A549 (cell line): ENCODE results near the gene TNRC6C. TPM values are rescaled to one million over a fixed set of nuclear protein-coding genes. Genes with fewer than 3 reads are reported as not detected.

Experiments used
- ATAC-seq, 2 experiments: fragments of 200-7000 bp in 1 of 2; fragments of >200 bp in 1 of 2; cut with Nextera tagmentation in 1 of 2; cut with Tn5 transposase in 1 of 2; 3 replicates each; pipeline versions ENCODE4 v1.8.0 to v1.9.1; 2018 to 2020; ENCODE audit warnings: mild to moderate bottlenecking in 1 of 2, moderate library complexity in 1 of 2
- CTCF ChIA-PET: fragments of 300-600 bp; sonication (Branson Sonifier 250); formaldehyde crosslinking; extraction: SDS; loops from one replicate; lab custom pipeline; 2021; ENCODE audit warnings: antibody characterized with exemption, inconsistent platforms; lab: Yijun Ruan, JAX
- POLR2A ChIA-PET: fragments of 350-600 bp; formaldehyde crosslinking; extraction: SDS; loops from one replicate; lab custom pipeline; 2021; ENCODE audit warnings: antibody characterized with exemption, inconsistent platforms; lab: Yijun Ruan, JAX
- DNase-seq, 2 experiments: peaks; one replicate each; pipeline versions ENCODE4 v3.0.0 to v3.0.0-alpha.2; 2011 to 2016; ENCODE audit warnings: low read depth in 1 of 2, low spot score in 1 of 2
- FAIRE-seq: peaks from 2 replicates; lab custom pipeline; 2011; peaks lifted over from hg19 to GRCh38; lab: Jason Lieb, UNC
- H3K27ac ChIP-seq, 2 experiments: fragments of >200 bp; sonication (Bioruptor Twin); formaldehyde crosslinking; 3 replicates each; pipeline ENCODE4 v1.5.1; 2016 to 2017
- H3K4me1 ChIP-seq: fragments of >200 bp; sonication (Bioruptor Twin); formaldehyde crosslinking; 3 replicates; pipeline ENCODE4 v1.6.1; 2016
- H3K4me2 ChIP-seq: fragments of >200 bp; sonication (Bioruptor Twin); formaldehyde crosslinking; 3 replicates; pipeline ENCODE4 v1.6.1; 2016
- H3K4me3 ChIP-seq: fragments of >200 bp; sonication (Bioruptor Twin); formaldehyde crosslinking; 3 replicates; pipeline ENCODE4 v1.5.1; 2016
- H3K9me3 ChIP-seq: fragments of >200 bp; sonication (Bioruptor Twin); formaldehyde crosslinking; 3 replicates; pipeline ENCODE4 v1.6.1; 2016
- CBX2 ChIP-seq: fragments of 200-600 bp; sonication (generic); IDR thresholded peaks from 2 replicates; pipeline ENCODE4 v1.6.1; 2016; ENCODE audit warnings: low read depth, mild to moderate bottlenecking, borderline replicate concordance
- CBX8 ChIP-seq: fragments of 200-600 bp; sonication (generic); IDR thresholded peaks from 2 replicates; pipeline ENCODE4 v1.6.1; 2016
- CEBPB ChIP-seq, 2 experiments: fragments of >200 bp in 1 of 2; sonication (Bioruptor Twin) in 1 of 2; formaldehyde crosslinking in 1 of 2; IDR thresholded peaks; 2 replicates each; pipeline ENCODE4 v1.6.1; 2012 to 2016
- EHF ChIP-seq: fragments of 250-450 bp; sonication (Bioruptor Pico); IDR thresholded peaks from 2 replicates; pipeline ENCODE4 v1.5.0; 2020; ENCODE audit warnings: mild to moderate bottlenecking
- FOSL2 ChIP-seq, 2 experiments: fragments of 450-650 bp in 1 of 2; fragments of >200 bp in 1 of 2; sonication (Bioruptor Twin) in 1 of 2; formaldehyde crosslinking; IDR thresholded peaks; 2 replicates each; pipeline versions ENCODE4 v1.5.0 to v1.6.1; 2016 to 2020; ENCODE audit warnings: mild to moderate bottlenecking in 1 of 2, moderate library complexity in 1 of 2
- HEYL ChIP-seq: fragments of 250-450 bp; sonication (Bioruptor Pico); IDR thresholded peaks from 2 replicates; pipeline ENCODE4 v1.8.0; 2021; ENCODE audit warnings: mild to moderate bottlenecking, moderate library complexity
- HOXB13 ChIP-seq: fragments of 250-450 bp; sonication (Bioruptor Pico); IDR thresholded peaks from 2 replicates; pipeline ENCODE4 v1.5.0; 2020; ENCODE audit warnings: low read depth, mild to moderate bottlenecking, moderate library complexity
- HOXB5 ChIP-seq: fragments of 250-450 bp; sonication (Bioruptor Pico); IDR thresholded peaks from 2 replicates; pipeline ENCODE4 v1.5.0; 2020; ENCODE audit warnings: mild to moderate bottlenecking, moderate library complexity
- JUNB ChIP-seq: fragments of >200 bp; sonication (Bioruptor Twin); formaldehyde crosslinking; IDR thresholded peaks from 2 replicates; pipeline ENCODE4 v1.6.1; 2016
- KDM1A ChIP-seq: fragments of 200-600 bp; sonication (generic); IDR thresholded peaks from 2 replicates; pipeline ENCODE4 v1.6.1; 2016; ENCODE audit warnings: low read depth, mild to moderate bottlenecking
- MAFK ChIP-seq: fragments of 450-650 bp; IDR thresholded peaks from 2 replicates; pipeline ENCODE4 v1.6.1; 2014; ENCODE audit not compliant: partially characterized antibody
- MYC ChIP-seq: IDR thresholded peaks from 2 replicates; pipeline ENCODE4 v1.6.1; 2012; ENCODE audit warnings: mild to moderate bottlenecking, inconsistent platforms, low read length, improper control_type of control experiment, borderline replicate concordance
- NFE2L2 ChIP-seq: fragments of 150-350 bp; conservative IDR thresholded peaks from 2 replicates; pipeline ENCODE4 v1.6.1; 2014; ENCODE audit warnings: low read length
- NPAS2 ChIP-seq: fragments of 250-450 bp; sonication (Bioruptor Pico); IDR thresholded peaks from 2 replicates; pipeline ENCODE4 v1.8.0; 2022; ENCODE audit warnings: mild to moderate bottlenecking, moderate library complexity, borderline replicate concordance
- PHF8 ChIP-seq: fragments of 200-600 bp; sonication (generic); IDR thresholded peaks from 2 replicates; pipeline ENCODE4 v1.6.1; 2016; ENCODE audit warnings: low read depth, mild to moderate bottlenecking, antibody characterized with exemption, moderate library complexity, borderline replicate concordance
- RFX5 ChIP-seq: fragments of 450-650 bp; IDR thresholded peaks from 2 replicates; pipeline ENCODE4 v1.7.1; 2014; ENCODE audit warnings: antibody characterized with exemption, mild to moderate bottlenecking, moderate library complexity
- RNF2 ChIP-seq: fragments of 200-600 bp; sonication (generic); IDR thresholded peaks from 2 replicates; pipeline ENCODE4 v1.6.1; 2016; ENCODE audit warnings: low read depth, mild to moderate bottlenecking, antibody characterized with exemption, moderate library complexity, borderline replicate concordance
- TP53 ChIP-seq: fragments of 250-450 bp; sonication (Bioruptor Pico); IDR thresholded peaks from 2 replicates; pipeline ENCODE4 v1.5.0; 2021; ENCODE audit warnings: mild to moderate bottlenecking, moderate library complexity
- ZC3H11A ChIP-seq: fragments of 450-650 bp; IDR thresholded peaks from 2 replicates; pipeline ENCODE4 v1.6.1; 2014; ENCODE audit warnings: antibody characterized with exemption, mild to moderate bottlenecking
- ZFP36 ChIP-seq: fragments of 450-650 bp; IDR thresholded peaks from 2 replicates; pipeline ENCODE4 v1.6.1; 2014; ENCODE audit warnings: borderline replicate concordance; ENCODE audit not compliant: partially characterized antibody
- ZNF302 ChIP-seq: fragments of 250-450 bp; sonication (Bioruptor Pico); IDR thresholded peaks from 2 replicates; pipeline ENCODE4 v1.9.0; 2021; ENCODE audit warnings: inconsistent platforms, mild to moderate bottlenecking, moderate library complexity
- WGBS: methylation state at CpG from one replicate; pipeline ENCODE4 v1.1.6; 2017; ENCODE audit errors: missing lambda C conversion rate; 5-methylcytosine and 5-hydroxymethylcytosine counted together
- polyA plus RNA-seq, 4 experiments: library from polyadenylated mRNA; depleted of rRNA in 3 of 4; stranded (reverse); fragments of >200 nt; fragmentation: RNase III in 1 of 4; extraction: RNeasy Plus Mini Kit Qiagen cat#74134 plus additional on column Dnase treatment in 1 of 4; gene quantifications; 2 replicates in 3 of 4; 3 replicates in 1 of 4; pipeline ENCODE4 v1.2.3, GENCODE V29; 2011 to 2017
- TF ChIP-seq, protein P1 (sequence below): fragments of >200 bp; sonication (Bioruptor Twin); formaldehyde crosslinking; IDR thresholded peaks from 3 replicates; pipeline ENCODE4 v1.5.1; 2016
- TF ChIP-seq, protein P2 (sequence below): fragments of 250-450 bp; sonication (Bioruptor Pico); IDR thresholded peaks from 2 replicates; pipeline ENCODE4 v1.5.0; 2021; ENCODE audit warnings: mild to moderate bottlenecking, moderate library complexity, borderline replicate concordance
- TF ChIP-seq, protein P3 (sequence below): IDR thresholded peaks from 2 replicates; pipeline ENCODE4 v1.6.1; 2012; ENCODE audit warnings: low read depth, borderline replicate concordance
- TF ChIP-seq, protein P4 (sequence below): IDR thresholded peaks from 2 replicates; pipeline ENCODE4 v1.6.1; 2012
- TF ChIP-seq, protein P5 (sequence below): fragments of 250-450 bp; sonication (Bioruptor Pico); IDR thresholded peaks from 2 replicates; pipeline ENCODE4 v1.5.0; 2020; ENCODE audit warnings: low read depth, mild to moderate bottlenecking, moderate library complexity
- TF ChIP-seq, protein P6 (sequence below): fragments of 450-650 bp; IDR thresholded peaks from 2 replicates; pipeline ENCODE4 v1.6.1; 2014; ENCODE audit warnings: antibody characterized with exemption

The TNRC6C gene
- polyA plus RNA-seq, 2 of the 4 experiments (the other 2 are of a cell fraction), result 1.3 to 1.9 TPM

GRCh38 chr17:77928519-77929179 is 29.9 kb upstream of the TNRC6C start:
- H3K4me3 ChIP-seq, result no peak overlapping the region
- no peak for DNase-seq
- ChIA-PET CTCF (interaction anchor here (1.6 to 2.2 kb wide), 3 partner anchors 9 to 387 kb away, joined by 4 to 7 read pairs (median 4); no protein-coding TSS in a partner anchor), POLR2A (no interaction called here)
- H3K9me3 ChIP-seq, result no peaks in the 10 kb centered on the region
- ATAC-seq, result no peak
- no peak overlapping the region for H3K27ac ChIP-seq
- TF ChIP-seq, protein P1, sequence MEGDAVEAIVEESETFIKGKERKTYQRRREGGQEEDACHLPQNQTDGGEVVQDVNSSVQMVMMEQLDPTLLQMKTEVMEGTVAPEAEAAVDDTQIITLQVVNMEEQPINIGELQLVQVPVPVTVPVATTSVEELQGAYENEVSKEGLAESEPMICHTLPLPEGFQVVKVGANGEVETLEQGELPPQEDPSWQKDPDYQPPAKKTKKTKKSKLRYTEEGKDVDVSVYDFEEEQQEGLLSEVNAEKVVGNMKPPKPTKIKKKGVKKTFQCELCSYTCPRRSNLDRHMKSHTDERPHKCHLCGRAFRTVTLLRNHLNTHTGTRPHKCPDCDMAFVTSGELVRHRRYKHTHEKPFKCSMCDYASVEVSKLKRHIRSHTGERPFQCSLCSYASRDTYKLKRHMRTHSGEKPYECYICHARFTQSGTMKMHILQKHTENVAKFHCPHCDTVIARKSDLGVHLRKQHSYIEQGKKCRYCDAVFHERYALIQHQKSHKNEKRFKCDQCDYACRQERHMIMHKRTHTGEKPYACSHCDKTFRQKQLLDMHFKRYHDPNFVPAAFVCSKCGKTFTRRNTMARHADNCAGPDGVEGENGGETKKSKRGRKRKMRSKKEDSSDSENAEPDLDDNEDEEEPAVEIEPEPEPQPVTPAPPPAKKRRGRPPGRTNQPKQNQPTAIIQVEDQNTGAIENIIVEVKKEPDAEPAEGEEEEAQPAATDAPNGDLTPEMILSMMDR, result no peak
- TF ChIP-seq HOXB13 (no peak), ZFP36 (no peak), EHF (CRISPR knock-in tag) (no peak), PHF8 (no peak), CBX2 (no peak), FOSL2 (IDR thresholded peaks at IDR 0.05) (no peak), FOSL2 (CRISPR knock-in tag; IDR thresholded peaks at IDR 0.05) (no peak), JUNB (no peak), ZC3H11A (no peak), RNF2 (no peak), MAFK (no peak)
- TF ChIP-seq, protein P2, sequence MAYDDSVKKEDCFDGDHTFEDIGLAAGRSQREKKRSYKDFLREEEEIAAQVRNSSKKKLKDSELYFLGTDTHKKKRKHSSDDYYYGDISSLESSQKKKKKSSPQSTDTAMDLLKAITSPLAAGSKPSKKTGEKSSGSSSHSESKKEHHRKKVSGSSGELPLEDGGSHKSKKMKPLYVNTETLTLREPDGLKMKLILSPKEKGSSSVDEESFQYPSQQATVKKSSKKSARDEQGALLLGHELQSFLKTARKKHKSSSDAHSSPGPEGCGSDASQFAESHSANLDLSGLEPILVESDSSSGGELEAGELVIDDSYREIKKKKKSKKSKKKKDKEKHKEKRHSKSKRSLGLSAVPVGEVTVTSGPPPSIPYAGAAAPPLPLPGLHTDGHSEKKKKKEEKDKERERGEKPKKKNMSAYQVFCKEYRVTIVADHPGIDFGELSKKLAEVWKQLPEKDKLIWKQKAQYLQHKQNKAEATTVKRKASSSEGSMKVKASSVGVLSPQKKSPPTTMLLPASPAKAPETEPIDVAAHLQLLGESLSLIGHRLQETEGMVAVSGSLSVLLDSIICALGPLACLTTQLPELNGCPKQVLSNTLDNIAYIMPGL (CRISPR knock-in tag), result no peak
- TF ChIP-seq, protein P3, sequence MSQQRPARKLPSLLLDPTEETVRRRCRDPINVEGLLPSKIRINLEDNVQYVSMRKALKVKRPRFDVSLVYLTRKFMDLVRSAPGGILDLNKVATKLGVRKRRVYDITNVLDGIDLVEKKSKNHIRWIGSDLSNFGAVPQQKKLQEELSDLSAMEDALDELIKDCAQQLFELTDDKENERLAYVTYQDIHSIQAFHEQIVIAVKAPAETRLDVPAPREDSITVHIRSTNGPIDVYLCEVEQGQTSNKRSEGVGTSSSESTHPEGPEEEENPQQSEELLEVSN, result no peak
- TF ChIP-seq, protein P4, sequence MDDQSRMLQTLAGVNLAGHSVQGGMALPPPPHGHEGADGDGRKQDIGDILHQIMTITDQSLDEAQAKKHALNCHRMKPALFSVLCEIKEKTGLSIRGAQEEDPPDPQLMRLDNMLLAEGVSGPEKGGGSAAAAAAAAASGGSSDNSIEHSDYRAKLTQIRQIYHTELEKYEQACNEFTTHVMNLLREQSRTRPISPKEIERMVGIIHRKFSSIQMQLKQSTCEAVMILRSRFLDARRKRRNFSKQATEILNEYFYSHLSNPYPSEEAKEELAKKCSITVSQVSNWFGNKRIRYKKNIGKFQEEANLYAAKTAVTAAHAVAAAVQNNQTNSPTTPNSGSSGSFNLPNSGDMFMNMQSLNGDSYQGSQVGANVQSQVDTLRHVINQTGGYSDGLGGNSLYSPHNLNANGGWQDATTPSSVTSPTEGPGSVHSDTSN, result no peak
- TF ChIP-seq, protein P5, sequence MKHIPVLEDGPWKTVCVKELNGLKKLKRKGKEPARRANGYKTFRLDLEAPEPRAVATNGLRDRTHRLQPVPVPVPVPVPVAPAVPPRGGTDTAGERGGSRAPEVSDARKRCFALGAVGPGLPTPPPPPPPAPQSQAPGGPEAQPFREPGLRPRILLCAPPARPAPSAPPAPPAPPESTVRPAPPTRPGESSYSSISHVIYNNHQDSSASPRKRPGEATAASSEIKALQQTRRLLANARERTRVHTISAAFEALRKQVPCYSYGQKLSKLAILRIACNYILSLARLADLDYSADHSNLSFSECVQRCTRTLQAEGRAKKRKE (CRISPR knock-in tag), result no peak
- H3K4me1 ChIP-seq, result no peaks in the 10 kb centered on the region
- H3K4me2 ChIP-seq, result no peak overlapping the region
- FAIRE-seq, result no peak
- WGBS, result 23% methylated on average over 3 of the region's 3 CpGs

GRCh38 chr17:77929180-77929564 is 29.3 kb upstream of the TNRC6C start:
- DNase-seq (no peak), FAIRE-seq (no peak), ATAC-seq (no peak)
- TF ChIP-seq PHF8, result no peak
- TF ChIP-seq ZNF302 (CRISPR knock-in tag), result no peak
- TF ChIP-seq, protein P6, sequence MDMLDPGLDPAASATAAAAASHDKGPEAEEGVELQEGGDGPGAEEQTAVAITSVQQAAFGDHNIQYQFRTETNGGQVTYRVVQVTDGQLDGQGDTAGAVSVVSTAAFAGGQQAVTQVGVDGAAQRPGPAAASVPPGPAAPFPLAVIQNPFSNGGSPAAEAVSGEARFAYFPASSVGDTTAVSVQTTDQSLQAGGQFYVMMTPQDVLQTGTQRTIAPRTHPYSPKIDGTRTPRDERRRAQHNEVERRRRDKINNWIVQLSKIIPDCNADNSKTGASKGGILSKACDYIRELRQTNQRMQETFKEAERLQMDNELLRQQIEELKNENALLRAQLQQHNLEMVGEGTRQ, result no peak
- no peak for TF ChIP-seq NFE2L2
- no peak for TF ChIP-seq TP53 (CRISPR knock-in tag)
- TF ChIP-seq NPAS2 (CRISPR knock-in tag), result no peak
- TF ChIP-seq CBX8, result no peak
- TF ChIP-seq RFX5, result no peak
- TF ChIP-seq CBX2, result no peak
- no peak for TF ChIP-seq KDM1A
- TF ChIP-seq CEBPB (IDR thresholded peaks at IDR 0.05), result no peak
- no peak for TF ChIP-seq HEYL (CRISPR knock-in tag)
- no peak for TF ChIP-seq MYC
- TF ChIP-seq HOXB5 (CRISPR knock-in tag), result no peak
- no peak overlapping the region for H3K4me2 ChIP-seq
- H3K4me3 ChIP-seq, result no peak overlapping the region
- ChIA-PET POLR2A (no interaction called here), CTCF (interaction anchor here (1.6 to 2.2 kb wide), 3 partner anchors 9 to 387 kb away, joined by 4 to 7 read pairs (median 4); no protein-coding TSS in a partner anchor)
- 31% methylated on average over 6 of the region's 6 CpGs for WGBS
- no peaks in the 10 kb centered on the region for H3K4me1 ChIP-seq
- H3K27ac ChIP-seq, result no peak overlapping the region
- no peaks in the 10 kb centered on the region for H3K9me3 ChIP-seq
